Stimulated activated CD4-positive, alpha-beta T cell treated with anti-CD3 and anti-CD28 coated beads, TNF-alpha, amount 100 ng/mL, for 1 hour (primary cell): ENCODE data around the gene FRAS1.
"Not testable (repeated sequence)": the region's sequence is repeated elsewhere in the genome, so short reads cannot be mapped to it uniquely, and the experiment has no call there.

Source experiments
- DNase-seq, 3 donors: peaks; one replicate each; pipeline ENCODE4 v3.0.0-alpha.2; 2020; ENCODE audit warnings: low read depth in 3 of 3, low spot score in 1 of 3

FRAS1 gene

GRCh38 chr4:78268597-78268996 lies 211.5 kb downstream of the FRAS1 start:
- DNase-seq: no peak

- DNase-seq: not testable (repeated sequence)
Measured at GRCh38 chr4:78275450-78275849, 218.3 kb downstream of the FRAS1 start.

- DNase-seq: no peak
Measured at GRCh38 chr4:78286281-78286680, 229.2 kb downstream of the FRAS1 start.

GRCh38 chr4:78288327-78288726 lies 231.2 kb downstream of the FRAS1 start:
- DNase-seq: no peak

- no peak for DNase-seq
Measured at GRCh38 chr4:78291277-78291676, 234.2 kb downstream of the FRAS1 start.

- no peak for DNase-seq
Measured at GRCh38 chr4:78292341-78292740, 235.2 kb downstream of the FRAS1 start.

GRCh38 chr4:78292856-78293255 lies 235.7 kb downstream of the FRAS1 start:
- no peak for DNase-seq

- no peak for DNase-seq
Measured at GRCh38 chr4:78293348-78293747, 236.2 kb downstream of the FRAS1 start.

- DNase-seq: no peak
Measured at GRCh38 chr4:78293821-78294301, 236.7 kb downstream of the FRAS1 start.

GRCh38 chr4:78296261-78296660 lies 239.1 kb downstream of the FRAS1 start:
- DNase-seq: no peak

GRCh38 chr4:78297116-78297800 lies 240.1 kb downstream of the FRAS1 start:
- DNase-seq: no peak

GRCh38 chr4:78298618-78299017 lies 241.5 kb downstream of the FRAS1 start:
- no peak for DNase-seq

GRCh38 chr4:78299565-78299972 lies 242.4 kb downstream of the FRAS1 start:
- no peak for DNase-seq

GRCh38 chr4:78307263-78307662 lies 250.1 kb downstream of the FRAS1 start:
- not testable (repeated sequence) for DNase-seq

GRCh38 chr4:78308517-78308916 lies 251.4 kb downstream of the FRAS1 start:
- DNase-seq: no peak

- no peak for DNase-seq
Measured at GRCh38 chr4:78309352-78309751, 252.2 kb downstream of the FRAS1 start.

- DNase-seq: no peak
Measured at GRCh38 chr4:78310007-78310739, 253.1 kb downstream of the FRAS1 start.

- DNase-seq: no peak
Measured at GRCh38 chr4:78310740-78311115, 253.6 kb downstream of the FRAS1 start.

- DNase-seq: no peak
Measured at GRCh38 chr4:78311306-78311705, 254.2 kb downstream of the FRAS1 start.

GRCh38 chr4:78312989-78313753 lies 256.0 kb downstream of the FRAS1 start:
- DNase-seq: no peak

GRCh38 chr4:78313754-78314120 lies 256.6 kb downstream of the FRAS1 start:
- no peak for DNase-seq

GRCh38 chr4:78318126-78318525 lies 261.0 kb downstream of the FRAS1 start:
- no peak for DNase-seq
